HuH-7 (cell line): ENCODE measurements around the gene AGR3.

Source experiments
- DNase-seq: peaks from one replicate; pipeline ENCODE4 v3.0.0; 2011; ENCODE audit warnings: low spot score

AGR3 gene

DNA sequence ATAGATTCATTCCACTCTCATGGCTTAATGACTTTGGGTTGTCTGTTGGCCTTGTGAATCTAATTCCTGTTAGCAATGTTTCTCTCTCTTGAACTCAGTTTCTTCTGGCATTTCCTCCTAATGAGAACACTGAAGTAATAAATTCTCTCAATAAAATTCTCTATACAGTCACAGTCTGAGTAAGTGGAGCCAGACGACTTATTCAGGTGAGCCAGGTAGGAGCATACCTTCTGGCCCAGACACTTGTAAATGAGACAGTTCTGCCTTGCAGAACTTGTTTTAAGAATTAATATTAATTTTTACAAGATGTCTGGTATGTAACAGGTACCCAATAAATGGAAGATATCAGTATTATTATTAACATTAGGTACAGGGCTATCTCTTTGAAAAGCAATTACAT lies 48.4 kb downstream of the AGR3 start:
- no peak for DNase-seq

DNA sequence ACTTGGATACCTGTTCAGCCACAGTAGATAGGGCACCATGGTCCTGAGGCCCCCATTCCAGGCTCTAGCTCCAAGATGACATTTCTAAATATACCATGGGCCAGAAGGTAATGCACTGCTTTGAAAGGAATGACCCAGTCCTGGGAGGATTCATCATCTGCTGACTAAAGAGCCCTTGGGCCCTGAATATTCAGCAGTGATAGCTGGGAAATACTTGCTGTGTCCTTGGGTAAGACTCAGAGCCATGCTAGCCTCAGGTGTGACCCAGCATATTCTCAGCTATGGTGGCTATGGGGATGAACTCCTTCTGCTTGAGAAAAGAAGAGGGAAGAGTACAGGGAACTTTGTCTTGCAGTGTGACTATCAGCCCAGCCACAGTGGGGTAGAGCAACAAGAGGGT lies 55.7 kb downstream of the AGR3 start:
- DNase-seq, result no peak

DNA sequence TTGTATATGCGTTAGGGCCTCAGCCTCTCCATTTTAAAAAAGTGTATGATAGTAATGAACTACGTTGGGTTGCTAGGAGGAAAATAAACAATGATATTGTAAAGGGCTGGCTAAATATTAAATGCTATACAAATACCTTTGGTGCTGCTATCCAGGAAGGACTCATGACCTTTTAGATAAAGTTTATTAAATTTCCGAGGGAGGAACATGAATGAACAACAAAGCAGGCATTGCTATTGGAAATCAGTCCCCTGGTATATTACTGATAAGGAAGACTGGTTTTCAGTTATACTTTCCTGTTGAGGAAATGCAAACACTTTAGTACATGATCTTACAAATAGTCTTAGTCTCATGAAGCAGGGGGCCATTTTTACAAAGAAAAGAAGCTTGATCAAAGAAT lies 59.8 kb downstream of the AGR3 start:
- DNase-seq, result no peak

DNA sequence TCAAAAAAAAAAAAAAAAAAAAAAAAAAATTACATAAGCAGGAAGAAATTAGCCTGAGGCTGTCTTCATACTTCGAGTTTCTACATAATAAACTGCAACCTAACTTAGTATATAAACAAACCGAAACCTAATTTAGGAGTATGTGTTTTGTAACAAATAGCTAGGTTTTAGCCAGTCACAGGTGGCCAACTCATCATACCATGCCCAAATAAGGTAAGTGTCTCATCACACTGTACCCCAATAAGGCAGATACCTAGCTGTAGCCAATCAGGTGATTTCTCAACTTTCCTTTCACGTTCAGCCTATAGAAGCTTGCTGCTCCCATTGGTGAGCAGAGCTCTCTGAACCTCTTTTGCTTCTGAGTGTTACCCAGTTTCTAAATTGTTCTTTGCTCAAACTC lies 63.1 kb downstream of the AGR3 start:
- no peak for DNase-seq

DNA sequence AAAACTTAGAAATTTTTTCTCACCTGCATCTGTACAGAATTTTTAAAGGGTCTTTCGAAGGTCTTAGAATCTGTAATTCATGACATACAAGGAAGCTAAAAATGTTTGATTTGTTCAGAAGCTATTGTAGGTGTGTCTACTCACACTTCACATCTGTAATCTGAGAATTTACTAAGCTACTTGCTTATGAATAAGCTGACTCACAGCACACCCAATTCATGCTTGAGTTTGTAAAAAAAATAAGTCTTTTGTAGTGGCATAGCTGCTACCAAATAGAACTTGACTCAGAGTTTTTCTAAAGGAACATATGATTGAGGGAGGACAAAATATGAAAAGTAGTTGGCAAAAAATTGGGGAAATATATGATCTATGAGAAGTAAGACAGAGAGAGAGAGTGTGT lies 64.2 kb downstream of the AGR3 start:
- no peak for DNase-seq

DNA sequence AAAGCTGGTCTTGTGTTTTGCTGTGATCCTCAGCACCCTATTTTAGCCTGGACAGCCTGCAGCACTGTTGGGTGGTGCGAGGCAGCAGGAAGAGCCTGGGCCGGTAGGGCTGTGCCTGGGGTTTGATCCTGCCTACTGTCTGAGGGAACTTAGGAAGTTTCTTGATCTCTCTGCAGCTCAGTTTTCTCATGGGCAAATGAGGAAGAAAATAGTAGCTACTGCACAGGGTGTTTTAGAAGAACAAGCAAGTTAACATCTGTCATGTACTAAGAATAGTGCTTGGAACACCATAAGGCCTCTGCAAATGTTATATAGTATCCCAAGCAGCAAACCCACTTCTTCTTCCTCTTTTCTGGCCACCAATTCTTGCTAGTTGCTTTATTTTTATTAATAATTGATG lies 65.0 kb downstream of the AGR3 start:
- no peak for DNase-seq

DNA sequence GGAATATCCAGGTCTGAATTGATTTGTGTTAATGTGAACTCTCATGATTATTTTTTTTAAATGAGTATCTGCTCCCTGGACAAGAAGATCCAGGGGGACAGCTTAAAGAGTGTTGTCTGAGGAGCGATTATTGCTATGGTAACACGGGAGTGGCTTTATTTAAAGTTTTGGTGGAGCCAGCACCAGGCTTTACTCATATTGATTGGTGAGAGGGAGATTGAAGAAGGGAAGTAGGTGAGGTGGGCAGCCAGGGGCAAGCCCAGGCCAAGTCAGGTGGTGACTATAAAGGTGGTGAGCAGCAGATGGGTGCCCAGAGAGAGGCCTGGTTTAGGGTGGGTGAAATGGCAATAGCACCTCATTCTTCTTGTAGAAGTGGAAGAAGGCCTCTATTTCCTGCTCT lies 66.8 kb downstream of the AGR3 start:
- no peak for DNase-seq

DNA sequence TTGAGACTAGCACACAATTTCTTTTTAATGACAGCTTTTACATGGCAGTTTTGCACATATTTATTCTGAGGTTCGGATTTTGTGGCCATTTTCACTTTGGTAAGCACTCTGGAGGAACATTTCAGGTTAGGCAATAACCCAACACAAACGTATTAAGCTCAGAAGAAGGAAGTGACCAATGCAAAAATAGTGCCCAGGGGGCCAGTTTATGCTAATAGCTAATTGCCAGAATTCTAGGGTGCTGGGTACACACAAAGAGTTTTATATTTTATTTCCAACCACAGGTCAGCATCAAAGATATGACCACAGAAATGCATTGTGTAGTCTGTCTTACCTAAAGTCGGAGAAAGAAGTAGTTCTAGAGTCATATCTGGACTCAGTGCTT lies 68.6 kb downstream of the AGR3 start:
- no peak for DNase-seq

DNA sequence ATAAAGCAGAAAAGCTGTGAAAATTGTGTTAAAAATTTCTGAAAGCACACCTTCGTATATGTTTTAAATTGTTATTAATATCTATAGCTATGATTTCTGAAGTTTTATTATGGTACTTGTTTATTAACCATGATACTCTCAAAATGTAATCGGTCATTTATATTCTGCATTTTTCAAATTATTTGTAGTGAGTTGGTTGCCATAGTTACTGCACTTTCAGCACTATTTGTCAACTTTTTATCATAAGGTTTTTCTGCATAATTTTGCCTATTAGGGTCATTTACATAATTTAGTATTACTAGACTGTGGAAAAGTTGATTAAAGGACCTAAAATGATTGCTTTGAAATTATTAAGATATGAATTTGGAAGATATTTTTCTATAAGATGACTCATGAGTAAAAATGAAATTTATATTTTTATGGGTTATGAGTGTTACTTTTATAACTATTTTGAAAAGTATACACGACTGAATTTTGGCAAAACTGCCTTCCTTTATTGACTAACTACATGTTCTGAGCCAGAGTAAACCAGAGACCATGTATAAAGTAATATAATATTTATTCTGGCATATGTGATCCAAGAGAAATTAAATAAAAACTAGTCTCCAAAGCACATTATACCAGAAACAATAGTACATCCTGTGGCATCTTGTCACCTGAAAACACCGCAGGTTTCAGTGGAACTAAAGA lies 69.1 kb downstream of the AGR3 start:
- no peak for DNase-seq

DNA sequence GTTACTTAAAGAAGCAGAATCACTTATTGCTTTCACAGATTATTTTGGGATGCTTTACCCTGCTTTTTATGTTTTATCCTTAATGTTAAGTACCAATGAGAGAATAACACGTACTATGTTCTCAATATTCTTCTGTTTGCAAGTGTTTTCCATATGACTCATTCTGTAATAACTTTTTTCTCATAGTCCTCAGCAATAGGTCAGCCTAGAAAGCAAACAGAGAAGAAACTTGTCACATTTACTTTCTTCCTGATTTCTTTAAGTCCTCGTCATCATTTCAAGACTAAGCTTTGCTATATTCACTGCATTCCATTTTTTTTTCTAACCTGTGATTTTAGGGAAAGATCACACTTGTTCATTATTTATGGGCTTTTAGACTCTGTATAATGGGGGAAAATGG lies 70.2 kb downstream of the AGR3 start:
- no peak for DNase-seq

DNA sequence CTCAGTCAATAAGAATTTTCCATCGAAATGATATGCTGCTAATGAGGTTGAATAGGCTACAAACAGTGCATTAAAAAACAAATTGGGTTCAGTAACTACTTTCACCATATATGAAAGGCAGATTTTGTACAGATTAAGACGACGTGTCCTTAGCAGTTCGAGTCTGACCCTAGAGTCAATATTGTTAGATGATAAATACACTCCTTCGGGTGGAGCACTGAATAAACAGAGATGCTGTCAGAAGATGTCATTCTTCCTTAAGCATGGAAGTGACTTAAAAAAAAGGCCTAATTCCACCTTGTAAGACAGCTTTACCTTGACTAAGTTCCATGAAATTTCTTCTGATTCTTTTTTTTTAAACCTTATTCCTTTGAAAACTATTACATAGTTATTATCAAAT lies 71.2 kb downstream of the AGR3 start:
- no peak for DNase-seq

DNA sequence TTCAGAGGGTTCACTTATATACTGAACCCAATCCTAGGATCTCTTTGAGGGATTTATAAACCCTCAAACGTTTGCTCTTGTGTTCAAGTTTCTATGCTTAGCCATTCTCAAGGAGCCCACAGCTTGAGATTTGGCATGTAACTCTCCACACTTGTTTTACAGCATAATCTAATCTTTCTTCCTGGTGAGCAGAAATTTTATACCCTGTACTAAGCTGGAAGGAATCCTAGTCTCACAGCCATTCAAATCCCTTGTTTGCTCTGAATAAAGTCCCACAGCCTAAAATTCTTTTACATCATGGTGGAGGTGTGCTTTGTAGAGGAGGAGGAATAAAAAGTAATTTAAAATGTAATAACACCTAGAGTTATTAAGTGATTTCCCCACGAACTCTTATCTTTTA lies 71.7 kb downstream of the AGR3 start:
- no peak for DNase-seq
